ENCODE measurements around the gene MCC. TPM values are rescaled to one million over a fixed set of nuclear protein-coding genes. Genes with fewer than 3 reads are reported as not detected.

Gene MCC
- total and polyA plus RNA-seq, 2 donors (not counting 1 experiment from before 2014, with no cell fraction given): 0.09 to 0.32 TPM

DNA sequence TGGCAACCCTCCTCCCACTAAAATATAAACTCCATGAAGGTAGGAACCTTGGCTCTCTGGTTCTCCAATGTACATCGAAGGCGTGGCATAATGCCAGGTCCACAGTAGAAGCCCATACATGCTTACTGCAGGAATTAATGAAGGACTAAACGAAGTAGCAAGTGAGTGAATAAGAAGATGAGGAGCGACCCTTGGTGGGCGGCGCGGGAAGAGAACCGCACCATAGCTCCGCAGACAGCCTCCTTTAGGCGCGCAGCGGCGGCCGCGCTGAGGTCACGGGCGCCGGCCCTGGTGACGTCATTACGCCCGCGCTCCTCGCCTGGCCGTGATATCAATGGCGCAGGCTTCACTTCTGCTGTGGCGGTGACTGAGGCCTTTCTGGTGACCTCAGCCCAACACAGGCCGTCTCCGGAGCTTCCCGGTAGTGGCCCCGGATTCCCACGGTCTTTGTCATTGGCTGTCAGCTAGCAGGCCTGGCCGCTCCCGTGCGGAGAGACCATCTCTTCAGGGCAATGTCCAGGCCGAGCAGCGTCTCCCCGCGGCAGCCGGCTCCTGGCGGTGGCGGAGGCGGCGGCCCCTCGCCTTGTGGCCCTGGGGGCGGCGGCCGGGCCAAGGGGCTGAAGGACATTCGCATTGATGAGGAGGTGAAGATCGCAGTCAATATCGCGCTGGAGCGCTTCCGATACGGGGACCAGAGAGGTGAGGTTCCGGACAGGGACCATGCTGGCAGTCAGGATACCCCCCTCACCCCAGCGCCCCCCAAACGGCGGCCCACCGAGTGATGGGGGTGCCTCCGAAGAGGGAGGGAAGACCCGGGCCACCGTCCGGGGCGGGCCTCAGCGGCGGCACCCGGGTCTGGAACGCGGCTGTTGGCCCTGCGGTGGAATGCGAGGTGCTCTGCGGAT is 25.4 kb upstream of the MCC start, which contains the start of gene YTHDC2:
YTHDC2 (plus strand) TSS at position 311 of the 905 bp plus-strand sequence; CDS start at position 513, 202 bp downstream.
- intact Hi-C loops (cut with micrococcal nuclease): loop anchor here (1.0 to 10.0 kb wide), 8 partner anchors 134 to 2001 kb away; partner anchors contain the start of genes DCP2, SRP19 and STARD4
- H3K9me3 Mint-ChIP-seq (ENCODE audit: insufficient read depth): no peaks in the 10 kb centered on the region
- H3K27ac Mint-ChIP-seq: peak within 1 kb of the TSS; percentile 95

More for the DNA sequence above, 25.4 kb upstream of the MCC start, which contains the start of gene YTHDC2:
- DNase-seq (peak; percentile 93), ATAC-seq (ENCODE audit: low read depth) (peak; percentile 97)
- peaks cover 45% of the 10 kb centered on the region for H3K79me2 ChIP-seq (ENCODE audit: control insufficient read depth, insufficient read depth, low read length)
- peak within 1 kb of the TSS; percentile 94 for H2AFZ ChIP-seq (ENCODE audit: insufficient read depth, low read depth, low read length, poor library complexity, severe bottlenecking)
- peak within 1 kb of the TSS; percentile 99 for H3K4me3 Mint-ChIP-seq
- H3K4me3 ChIP-seq (ENCODE audit: control extremely low read depth in 1 of 5, extremely low read depth in 1 of 5, insufficient read depth in 1 of 5, low read depth in 2 of 5, low read length in 4 of 5): peak within 1 kb of the TSS; percentile 59 to 93 (median 84)
- TF ChIP-seq, protein P1, sequence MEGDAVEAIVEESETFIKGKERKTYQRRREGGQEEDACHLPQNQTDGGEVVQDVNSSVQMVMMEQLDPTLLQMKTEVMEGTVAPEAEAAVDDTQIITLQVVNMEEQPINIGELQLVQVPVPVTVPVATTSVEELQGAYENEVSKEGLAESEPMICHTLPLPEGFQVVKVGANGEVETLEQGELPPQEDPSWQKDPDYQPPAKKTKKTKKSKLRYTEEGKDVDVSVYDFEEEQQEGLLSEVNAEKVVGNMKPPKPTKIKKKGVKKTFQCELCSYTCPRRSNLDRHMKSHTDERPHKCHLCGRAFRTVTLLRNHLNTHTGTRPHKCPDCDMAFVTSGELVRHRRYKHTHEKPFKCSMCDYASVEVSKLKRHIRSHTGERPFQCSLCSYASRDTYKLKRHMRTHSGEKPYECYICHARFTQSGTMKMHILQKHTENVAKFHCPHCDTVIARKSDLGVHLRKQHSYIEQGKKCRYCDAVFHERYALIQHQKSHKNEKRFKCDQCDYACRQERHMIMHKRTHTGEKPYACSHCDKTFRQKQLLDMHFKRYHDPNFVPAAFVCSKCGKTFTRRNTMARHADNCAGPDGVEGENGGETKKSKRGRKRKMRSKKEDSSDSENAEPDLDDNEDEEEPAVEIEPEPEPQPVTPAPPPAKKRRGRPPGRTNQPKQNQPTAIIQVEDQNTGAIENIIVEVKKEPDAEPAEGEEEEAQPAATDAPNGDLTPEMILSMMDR (IDR thresholded peaks at IDR 0.05): peak; percentile 18
- no peak for TF ChIP-seq EZH2 (IDR thresholded peaks at IDR 0.05; ENCODE audit: borderline replicate concordance, insufficient read depth, low read depth, low read length, poor library complexity, severe bottlenecking)
- peaks cover 0 to 8% (median 3%) of the 10 kb centered on the region in 4 experiments for H3K27me3 ChIP-seq (replicated peaks in 1 of 4; ENCODE audit: control extremely low read depth in 1 of 4, control insufficient read depth in 3 of 4, insufficient read depth in 4 of 4, low read length in 3 of 4)
- peaks cover 18% of the 10 kb centered on the region for H3K27me3 Mint-ChIP-seq
- H3K4me2 ChIP-seq (replicated peaks; ENCODE audit: low read depth, low read length, poor library complexity, severe bottlenecking): peak within 1 kb of the TSS; percentile 75
- H3K9me3 ChIP-seq (ENCODE audit: control extremely low read depth in 1 of 3, control insufficient read depth in 2 of 3, insufficient read depth in 1 of 3, low read length in 2 of 3): no peaks in the 10 kb centered on the region
- H3K4me1 Mint-ChIP-seq: peaks cover 30% of the 10 kb centered on the region
- ChIA-PET CTCF (interaction anchor here (1.5 to 4.4 kb wide), 2 partner anchors 518 to 535 kb away, joined by 3 to 29 read pairs; no protein-coding TSS in a partner anchor), POLR2A (no interaction called here)
- H3K27ac ChIP-seq (ENCODE audit: low read length in 2 of 2): peak within 1 kb of the TSS; percentile 83 to 93
- peak within 1 kb of the TSS; percentile 99 for H3K9ac ChIP-seq (ENCODE audit: low read length)
- peaks cover 0 to 4% of the 10 kb centered on the region in 2 experiments for H3K36me3 ChIP-seq (replicated peaks in 1 of 2; ENCODE audit: control extremely low read depth in 1 of 2, control insufficient read depth in 1 of 2, extremely low read depth in 1 of 2, insufficient read depth in 2 of 2, low read length in 1 of 2)
- no peaks in the 10 kb centered on the region for H4K20me1 ChIP-seq (ENCODE audit: control insufficient read depth, insufficient read depth, low read length, poor library complexity, severe bottlenecking)
- peaks cover 7 to 17% of the 10 kb centered on the region in 2 donors for H3K4me1 ChIP-seq (ENCODE audit: control insufficient read depth in 2 of 2, insufficient read depth in 2 of 2, low read length in 2 of 2)
- 2% methylated on average over 71 of the region's 72 CpGs for WGBS (ENCODE audit: insufficient coverage)

All from B cell (primary cell).